MCF 10A (cell line): Measurements from ENCODE around the gene SCARB2. TPM values are rescaled to one million over a fixed set of nuclear protein-coding genes. Genes with fewer than 3 reads are reported as not detected.

ENCODE experiments used
- BruUV-seq: library from RNA; stranded (reverse); fragments of 400-500 nt; replicated peaks from 2 replicates; lab custom pipeline; 2021; lab: Mats Ljungman, UMichigan
- CTCF ChIA-PET: fragments of 300-600 bp; sonication (Branson Sonifier 250); formaldehyde crosslinking; extraction: SDS; loops from one replicate; lab custom pipeline; 2021; ENCODE audit warnings: antibody characterized with exemption, inconsistent platforms; lab: Yijun Ruan, JAX
- POLR2A ChIA-PET: fragments of 300-600, 350-650 bp; sonication (Branson Sonifier 250); formaldehyde crosslinking; extraction: SDS; loops from one replicate; lab custom pipeline; 2020; ENCODE audit warnings: antibody characterized with exemption, inconsistent platforms; lab: Yijun Ruan, JAX
- DNase-seq: peaks from one replicate; pipeline ENCODE4 v3.0.0-alpha.2; 2018; ENCODE audit not compliant: unreplicated experiment
- H3K27ac Mint-ChIP-seq: one replicate; pipeline ENCODE4 v1.8.0; 2022; ENCODE audit warnings: mild to moderate bottlenecking, low read depth, mixed read lengths; ENCODE audit not compliant: unreplicated experiment
- H3K27me3 Mint-ChIP-seq: one replicate; pipeline ENCODE4 v1.8.0; 2022; ENCODE audit warnings: mixed read lengths; ENCODE audit not compliant: insufficient read depth, unreplicated experiment
- H3K36me3 Mint-ChIP-seq: one replicate; pipeline ENCODE4 v1.8.0; 2022; ENCODE audit warnings: mild to moderate bottlenecking, moderate library complexity, mixed read lengths; ENCODE audit not compliant: insufficient read depth, unreplicated experiment
- H3K4me1 Mint-ChIP-seq: one replicate; pipeline ENCODE4 v1.8.0; 2022; ENCODE audit warnings: mixed read lengths; ENCODE audit not compliant: insufficient read depth, unreplicated experiment
- H3K4me3 Mint-ChIP-seq: one replicate; pipeline ENCODE4 v1.8.0; 2022; ENCODE audit warnings: mild to moderate bottlenecking, moderate library complexity, mixed read lengths; ENCODE audit not compliant: unreplicated experiment
- H3K9me3 Mint-ChIP-seq: one replicate; pipeline ENCODE4 v1.8.0; 2022; ENCODE audit warnings: mixed read lengths; ENCODE audit not compliant: unreplicated experiment
- intact Hi-C: fragments of 100-400 bp; cut with micrococcal nuclease; formaldehyde crosslinking; loops from 2 replicates; pipeline ENCODE4 v1.14.1; 2022
- total RNA-seq: library from RNA; stranded (reverse); gene quantifications from 2 replicates; pipeline ENCODE4 v1.2.3, GENCODE V29; 2022
- TF ChIP-seq, protein P1 (sequence below): fragments of 200-600 bp; IDR thresholded peaks from one replicate; pipeline ENCODE4 v1.8.0; 2022; ENCODE audit warnings: antibody characterized with exemption, mild to moderate bottlenecking; ENCODE audit not compliant: unreplicated experiment

Gene SCARB2
- total RNA-seq, 1 experiment from 2014 or later, result 67.2 TPM

DNA sequence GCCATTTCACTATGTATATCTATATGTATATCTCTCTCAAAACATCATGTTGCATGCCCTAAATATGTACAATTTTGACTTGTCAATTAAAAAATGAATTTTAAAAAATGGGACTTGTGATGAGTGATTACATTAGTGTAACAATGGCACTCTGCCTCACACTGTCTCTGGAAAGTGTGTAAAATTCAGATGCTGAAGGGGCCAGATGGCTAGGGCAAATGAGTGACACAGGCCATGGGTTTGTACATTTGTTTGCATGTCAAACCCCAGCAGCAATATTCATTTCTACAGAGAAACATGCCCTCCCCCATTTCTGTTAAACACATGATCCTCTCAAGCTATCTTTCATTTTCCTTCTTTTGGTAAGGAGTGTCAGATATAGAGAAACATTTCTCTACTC is 8.1 kb downstream of the SCARB2 start:
- CTCF ChIA-PET, result interaction anchor here (0.6 to 2.1 kb wide), 3 partner anchors 25 to 250 kb away, joined by 3 to 8 read pairs (median 4); no protein-coding TSS in a partner anchor
- Mint-ChIP-seq H3K36me3 (peaks cover 21% of the 10 kb centered on the region), H3K9me3 (no peaks in the 10 kb centered on the region), H3K4me3 (no peak overlapping the region), H3K27ac (peak overlapping the region; percentile 19), H3K27me3 (no peaks in the 10 kb centered on the region), H3K4me1 (peaks cover 16% of the 10 kb centered on the region)
- no TSS peak for BruUV-seq
- POLR2A ChIA-PET, result interaction anchor here (0.9 to 3.1 kb wide), 2 partner anchors 7 to 10 kb away, joined by 3 to 16 read pairs; partner anchors contain the start of gene SCARB2
- no peak for DNase-seq
- TF ChIP-seq, protein P1, sequence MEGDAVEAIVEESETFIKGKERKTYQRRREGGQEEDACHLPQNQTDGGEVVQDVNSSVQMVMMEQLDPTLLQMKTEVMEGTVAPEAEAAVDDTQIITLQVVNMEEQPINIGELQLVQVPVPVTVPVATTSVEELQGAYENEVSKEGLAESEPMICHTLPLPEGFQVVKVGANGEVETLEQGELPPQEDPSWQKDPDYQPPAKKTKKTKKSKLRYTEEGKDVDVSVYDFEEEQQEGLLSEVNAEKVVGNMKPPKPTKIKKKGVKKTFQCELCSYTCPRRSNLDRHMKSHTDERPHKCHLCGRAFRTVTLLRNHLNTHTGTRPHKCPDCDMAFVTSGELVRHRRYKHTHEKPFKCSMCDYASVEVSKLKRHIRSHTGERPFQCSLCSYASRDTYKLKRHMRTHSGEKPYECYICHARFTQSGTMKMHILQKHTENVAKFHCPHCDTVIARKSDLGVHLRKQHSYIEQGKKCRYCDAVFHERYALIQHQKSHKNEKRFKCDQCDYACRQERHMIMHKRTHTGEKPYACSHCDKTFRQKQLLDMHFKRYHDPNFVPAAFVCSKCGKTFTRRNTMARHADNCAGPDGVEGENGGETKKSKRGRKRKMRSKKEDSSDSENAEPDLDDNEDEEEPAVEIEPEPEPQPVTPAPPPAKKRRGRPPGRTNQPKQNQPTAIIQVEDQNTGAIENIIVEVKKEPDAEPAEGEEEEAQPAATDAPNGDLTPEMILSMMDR, result no peak
- intact Hi-C loops, result no loop called here

DNA sequence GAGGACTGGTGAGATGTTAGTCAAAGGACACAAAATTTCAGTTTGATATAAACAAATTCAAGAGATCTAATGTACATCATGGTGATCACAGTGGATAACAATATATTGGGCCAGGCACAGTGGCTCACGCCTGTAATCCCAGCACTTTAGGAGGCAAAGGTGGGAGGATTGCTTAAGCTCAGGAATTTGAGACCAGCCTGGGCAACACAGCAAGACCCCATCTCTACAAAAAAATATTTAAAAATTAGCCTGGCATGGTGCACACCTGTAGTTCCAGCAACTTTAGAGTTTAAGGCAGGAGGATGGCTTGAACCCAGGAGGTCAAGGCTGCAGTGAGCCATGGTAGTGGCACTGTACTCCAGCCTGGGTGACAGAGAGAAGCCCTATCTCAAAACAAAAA is 8.7 kb downstream of the SCARB2 start:
- Mint-ChIP-seq H3K36me3 (peaks cover 21% of the 10 kb centered on the region), H3K27me3 (no peaks in the 10 kb centered on the region), H3K9me3 (no peaks in the 10 kb centered on the region), H3K27ac (no peak overlapping the region), H3K4me1 (peaks cover 16% of the 10 kb centered on the region), H3K4me3 (no peak overlapping the region)
- POLR2A ChIA-PET, result interaction anchor here (0.9 to 3.1 kb wide), 2 partner anchors 8 to 10 kb away, joined by 3 to 16 read pairs; partner anchors contain the start of gene SCARB2
- TF ChIP-seq, protein P1, result no peak
- BruUV-seq, result no TSS peak
- no peak for DNase-seq
- intact Hi-C loops, result no loop called here
- CTCF ChIA-PET, result interaction anchor here (0.6 to 2.1 kb wide), 3 partner anchors 25 to 250 kb away, joined by 3 to 8 read pairs (median 4); no protein-coding TSS in a partner anchor

DNA sequence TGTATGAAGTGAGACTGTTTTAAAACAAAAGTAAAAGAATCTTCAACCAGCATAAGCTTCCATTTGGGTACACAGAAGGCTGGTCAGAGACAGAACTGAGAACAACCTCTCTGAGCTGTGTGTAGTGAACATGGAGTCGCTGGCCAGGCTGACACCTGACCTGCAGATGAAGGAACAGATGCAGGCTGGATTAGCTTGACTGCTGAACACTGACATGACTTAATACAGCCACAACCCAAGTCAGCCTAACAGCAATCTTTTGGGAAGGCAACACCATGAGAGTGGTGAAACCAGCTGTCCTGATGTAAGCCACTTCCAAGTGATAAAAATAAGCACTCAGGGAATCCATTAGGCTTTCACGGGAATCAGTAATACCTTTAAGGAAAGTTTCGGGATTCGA is 10.1 kb downstream of the SCARB2 start:
- no peak overlapping the region for H3K27ac Mint-ChIP-seq
- no peaks in the 10 kb centered on the region for H3K9me3 Mint-ChIP-seq
- peaks cover 16% of the 10 kb centered on the region for H3K36me3 Mint-ChIP-seq
- BruUV-seq, result no TSS peak
- no peak for DNase-seq
- intact Hi-C loops, result no loop called here
- H3K4me3 Mint-ChIP-seq, result no peak overlapping the region
- TF ChIP-seq, protein P1, result no peak
- CTCF ChIA-PET, result interaction anchor here (0.6 to 2.1 kb wide), 3 partner anchors 24 to 122 kb away, joined by 3 to 8 read pairs (median 5); no protein-coding TSS in a partner anchor
- H3K27me3 Mint-ChIP-seq, result no peaks in the 10 kb centered on the region
- peaks cover 16% of the 10 kb centered on the region for H3K4me1 Mint-ChIP-seq
- POLR2A ChIA-PET, result interaction anchor here (0.7 to 3.1 kb wide), 3 partner anchors 9 to 530 kb away, joined by 3 to 16 read pairs (median 4); partner anchors contain the start of genes G3BP2 and SCARB2

DNA sequence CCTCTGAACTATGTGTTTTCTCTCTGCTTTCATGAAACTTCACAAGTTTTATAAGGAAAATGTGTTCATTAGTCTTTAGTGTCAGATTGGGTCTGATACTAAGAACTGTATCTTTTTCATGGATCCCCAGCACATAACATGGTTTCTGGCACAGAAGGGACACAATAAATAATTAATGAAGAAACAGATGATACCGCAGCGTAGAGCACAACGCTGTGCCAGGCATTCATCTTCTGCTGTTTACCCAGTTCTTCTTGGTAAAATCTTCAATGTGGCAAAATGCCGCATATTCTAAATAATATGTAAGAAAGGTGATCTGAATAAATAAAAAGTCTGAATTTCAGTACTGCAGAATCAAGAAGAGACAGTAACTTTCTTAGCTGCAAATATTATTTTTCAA is 12.3 kb downstream of the SCARB2 start:
- no TSS peak for BruUV-seq
- ChIA-PET CTCF (no interaction called here), POLR2A (no interaction called here)
- Mint-ChIP-seq H3K4me1 (peaks cover 21% of the 10 kb centered on the region), H3K4me3 (no peak overlapping the region), H3K36me3 (peaks cover 13% of the 10 kb centered on the region), H3K27me3 (no peaks in the 10 kb centered on the region), H3K9me3 (no peaks in the 10 kb centered on the region), H3K27ac (no peak overlapping the region)
- DNase-seq, result no peak
- TF ChIP-seq, protein P1, result no peak
- intact Hi-C loops, result no loop called here
